T-cell (primary cell): Measurements from ENCODE around the gene NPC1. TPM values are rescaled to one million over a fixed set of nuclear protein-coding genes. Genes with fewer than 3 reads are reported as not detected.

Source experiments
- ATAC-seq, 4 experiments: fragments of 200-7000 bp in 3 of 4; fragments of 150-1000 bp in 1 of 4; cut with Tn5 transposase; replicated peaks in 1 of 4; 1 replicate in 3 of 4; 2 replicates in 1 of 4; pipeline ENCODE4 v1.10.0; 2021; ENCODE audit warnings: moderate library complexity in 3 of 4, mild to moderate bottlenecking in 2 of 4, moderate number of reproducible peaks in 1 of 4
- CTCF ChIA-PET, 2 donors: fragments of 300-600 bp; sonication (Branson Sonifier 250); formaldehyde crosslinking; loops; one replicate each; lab custom pipeline; 2022; ENCODE audit warnings: antibody characterized with exemption in 2 of 2; lab: Charles Lee
- POLR2A ChIA-PET, 2 donors: fragments of 300-600 bp; sonication (Branson Sonifier 250); formaldehyde crosslinking; loops; one replicate each; lab custom pipeline; 2022; ENCODE audit warnings: antibody characterized with exemption in 2 of 2; lab: Charles Lee
- DNase-seq, 35 experiments: peaks; one replicate each; pipeline versions ENCODE4 v3.0.0 to v3.0.0-alpha.2; 2013 to 2023
- H3K27ac ChIP-seq: one replicate; pipeline ENCODE4 v1.5.1; 2013; ENCODE audit warnings: low read length
- H3K27me3 ChIP-seq, 2 experiments: replicated peaks in 1 of 2; 1 replicate in 1 of 2; 2 replicates in 1 of 2; pipeline versions ENCODE4 v1.6.1 to v1.7.0; 2013; ENCODE audit warnings: low read length in 1 of 2, mixed read lengths in 1 of 2; ENCODE audit not compliant: control insufficient read depth in 2 of 2, insufficient read depth in 2 of 2; ENCODE audit errors: extremely low read depth in 1 of 2
- H3K36me3 ChIP-seq, 2 donors: 1 replicate in 1 of 2; 2 replicates in 1 of 2; pipeline versions ENCODE4 v1.6.1 to v1.7.0; 2013; ENCODE audit warnings: low read length in 1 of 2; ENCODE audit not compliant: control insufficient read depth in 2 of 2, insufficient read depth in 1 of 2; ENCODE audit errors: extremely low read depth in 1 of 2
- H3K4me1 ChIP-seq, 2 experiments: 1 replicate in 1 of 2; 2 replicates in 1 of 2; pipeline versions ENCODE4 v1.6.1 to v1.7.0; 2013; ENCODE audit warnings: low read length in 2 of 2, mixed read lengths in 1 of 2; ENCODE audit not compliant: insufficient read depth in 2 of 2, control insufficient read depth in 1 of 2; ENCODE audit errors: extremely low read depth in 1 of 2
- H3K4me3 ChIP-seq, 2 donors: 1 replicate in 1 of 2; 2 replicates in 1 of 2; pipeline versions ENCODE4 v1.5.1 to v1.7.0; 2013; ENCODE audit warnings: mild to moderate bottlenecking in 2 of 2, low read length in 1 of 2, moderate library complexity in 1 of 2; ENCODE audit not compliant: control insufficient read depth in 1 of 2; ENCODE audit errors: extremely low read depth in 1 of 2
- H3K9me3 ChIP-seq: 2 replicates; pipeline ENCODE4 v1.7.0; 2013
- H3K27ac Mint-ChIP-seq, 2 donors: one replicate each; pipeline ENCODE4 v1.8.0; 2020 to 2021; ENCODE audit warnings: mild to moderate bottlenecking in 2 of 2, mixed read lengths in 2 of 2
- H3K27me3 Mint-ChIP-seq, 2 donors: one replicate each; pipeline ENCODE4 v1.8.0; 2021 to 2022; ENCODE audit warnings: mixed read lengths in 2 of 2
- H3K36me3 Mint-ChIP-seq: one replicate; pipeline ENCODE4 v1.8.0; 2021; ENCODE audit warnings: mixed read lengths
- H3K4me1 Mint-ChIP-seq, 3 donors: one replicate each; pipeline ENCODE4 v1.8.0; 2020 to 2022; ENCODE audit warnings: mixed read lengths in 3 of 3, mild to moderate bottlenecking in 1 of 3
- H3K4me3 Mint-ChIP-seq, 3 donors: one replicate each; pipeline ENCODE4 v1.8.0; 2020 to 2022; ENCODE audit warnings: mild to moderate bottlenecking in 3 of 3, mixed read lengths in 3 of 3, moderate library complexity in 3 of 3
- H3K9me3 Mint-ChIP-seq, 3 donors: one replicate each; pipeline ENCODE4 v1.8.0; 2020 to 2022; ENCODE audit warnings: mixed read lengths in 3 of 3
- WGBS: methylation state at CpG from one replicate; pipeline ENCODE4 v1.1.5; 2013; ENCODE audit warnings: missing lambda C conversion rate; ENCODE audit not compliant: insufficient coverage; 5-methylcytosine and 5-hydroxymethylcytosine counted together
- total RNA-seq, 35 experiments: library from RNA in 6 of 35; stranded (reverse) in 6 of 35; fragments of 120-200 nt in 1 of 35; gene quantifications; one replicate each; pipeline versions ENCODE4 v1.2.1 to v1.2.4 and lab custom pipeline; 2013 to 2026

NPC1 gene
- total RNA-seq, 5 donors from 2014 or later (not counting 1 experiment from before 2014, with no cell fraction given), result 35.2 to 52.7 (median 39.4) TPM

- H3K4me1 Mint-ChIP-seq, result no peaks in the 10 kb centered on the region
- ATAC-seq (no peak), DNase-seq (no peak)
- Histone ChIP-seq H3K36me3 (peaks cover 18 to 95% of the 10 kb centered on the region in 2 donors), H3K27me3 (no peaks in the 10 kb centered on the region), H3K4me3 (no peak overlapping the region), H3K27ac (no peak overlapping the region), H3K9me3 (no peaks in the 10 kb centered on the region), H3K4me1 (no peaks in the 10 kb centered on the region)
- no peak overlapping the region for H3K4me3 Mint-ChIP-seq
- peak overlapping the region in 1 of 2 donors; percentile 41 for H3K27ac Mint-ChIP-seq
- POLR2A ChIA-PET, result interaction anchor here in 1 of 2 donors (0.8 to 1.3 kb wide), 2 partner anchors 11 kb away, joined by 3 to 5 read pairs; no protein-coding TSS in a partner anchor
- H3K9me3 Mint-ChIP-seq, result no peaks in the 10 kb centered on the region
- no CpG with 5 or more reads among the region's 3 CpGs for WGBS
- peaks cover 57% of the 10 kb centered on the region for H3K36me3 Mint-ChIP-seq
- H3K27me3 Mint-ChIP-seq, result no peaks in the 10 kb centered on the region
- CTCF ChIA-PET, result no interaction called here
These were observed 34.3 kb downstream of the NPC1 start for GRCh38 chr18:23551978-23552377.

- H3K4me3 ChIP-seq, result no peak overlapping the region
- peaks cover 15 to 93% of the 10 kb centered on the region in 2 donors for H3K36me3 ChIP-seq
- H3K4me1 ChIP-seq, result no peaks in the 10 kb centered on the region
- ChIA-PET POLR2A (no interaction called here), CTCF (no interaction called here)
- Mint-ChIP-seq H3K4me3 (no peak overlapping the region), H3K36me3 (peaks cover 56% of the 10 kb centered on the region), H3K27me3 (no peaks in the 10 kb centered on the region), H3K4me1 (no peaks in the 10 kb centered on the region), H3K9me3 (no peaks in the 10 kb centered on the region), H3K27ac (no peak overlapping the region)
- DNase-seq, result no peak
- ATAC-seq, result no peak
- H3K27ac ChIP-seq, result no peak overlapping the region
- H3K27me3 ChIP-seq, result no peaks in the 10 kb centered on the region
- H3K9me3 ChIP-seq, result no peaks in the 10 kb centered on the region
These were observed 35.4 kb downstream of the NPC1 start for GRCh38 chr18:23550898-23551297.

- no peak overlapping the region for H3K27ac ChIP-seq
- ChIA-PET POLR2A (no interaction called here), CTCF (no interaction called here)
- peaks cover 9 to 90% of the 10 kb centered on the region in 2 donors for H3K36me3 ChIP-seq
- H3K4me3 Mint-ChIP-seq, result no peak overlapping the region
- peaks cover 54% of the 10 kb centered on the region for H3K36me3 Mint-ChIP-seq
- no peaks in the 10 kb centered on the region for H3K27me3 Mint-ChIP-seq
- no peak overlapping the region for H3K27ac Mint-ChIP-seq
- 90% methylated on average over 2 of the region's 3 CpGs for WGBS
- no peaks in the 10 kb centered on the region for H3K9me3 Mint-ChIP-seq
- no peaks in the 10 kb centered on the region for H3K9me3 ChIP-seq
- H3K27me3 ChIP-seq, result no peaks in the 10 kb centered on the region
- no peak for ATAC-seq
- no peaks in the 10 kb centered on the region for H3K4me1 ChIP-seq
- no peak for DNase-seq
- H3K4me3 ChIP-seq, result no peak overlapping the region
- no peaks in the 10 kb centered on the region for H3K4me1 Mint-ChIP-seq
These were observed 37.6 kb downstream of the NPC1 start for GRCh38 chr18:23548719-23549118.

GRCh38 chr18:23548275-23548674, 38.0 kb downstream of the NPC1 start:
- H3K36me3 ChIP-seq, result peaks cover 9 to 87% of the 10 kb centered on the region in 2 donors

GRCh38 chr18:23547846-23548245, 38.5 kb downstream of the NPC1 start:
- H3K36me3 ChIP-seq, result peaks cover 7 to 85% of the 10 kb centered on the region in 2 donors
- no peaks in the 10 kb centered on the region for H3K9me3 ChIP-seq
- DNase-seq, result no peak
- no CpG with 5 or more reads among the region's 3 CpGs for WGBS
- Mint-ChIP-seq H3K36me3 (peaks cover 58% of the 10 kb centered on the region), H3K9me3 (no peaks in the 10 kb centered on the region), H3K4me3 (no peak overlapping the region), H3K27me3 (no peaks in the 10 kb centered on the region), H3K4me1 (peaks cover 0 to 3% (median 0%) of the 10 kb centered on the region in 3 donors), H3K27ac (peak overlapping the region in 1 of 2 donors; percentile 53)
- no peak overlapping the region for H3K27ac ChIP-seq
- POLR2A ChIA-PET, result no interaction called here
- CTCF ChIA-PET, result interaction anchor here in 1 of 2 donors (0.7 kb wide), 1 partner anchor 77 kb away, joined by 3 read pairs; no protein-coding TSS in a partner anchor
- no peaks in the 10 kb centered on the region for H3K27me3 ChIP-seq
- H3K4me3 ChIP-seq, result no peak overlapping the region
- no peak for ATAC-seq
- no peaks in the 10 kb centered on the region for H3K4me1 ChIP-seq

More at GRCh38 chr18:23548275-23548674, 38.0 kb downstream of the NPC1 start:
- Mint-ChIP-seq H3K4me3 (no peak overlapping the region), H3K9me3 (no peaks in the 10 kb centered on the region), H3K27me3 (no peaks in the 10 kb centered on the region), H3K4me1 (peaks cover 0 to 2% (median 0%) of the 10 kb centered on the region in 3 donors), H3K36me3 (peaks cover 57% of the 10 kb centered on the region), H3K27ac (peak overlapping the region in 1 of 2 donors; percentile 53)
- 100% methylated on average over 1 of the region's 2 CpGs for WGBS
- no peak for ATAC-seq
- no peak for DNase-seq
- no peaks in the 10 kb centered on the region for H3K9me3 ChIP-seq
- H3K27ac ChIP-seq, result no peak overlapping the region
- POLR2A ChIA-PET, result no interaction called here
- no peaks in the 10 kb centered on the region for H3K27me3 ChIP-seq
- no peaks in the 10 kb centered on the region for H3K4me1 ChIP-seq
- no peak overlapping the region for H3K4me3 ChIP-seq
- CTCF ChIA-PET, result interaction anchor here in 1 of 2 donors (0.7 kb wide), 1 partner anchor 77 kb away, joined by 3 read pairs; no protein-coding TSS in a partner anchor

GRCh38 chr18:23547306-23547705, 39.0 kb downstream of the NPC1 start:
- H3K4me3 Mint-ChIP-seq, result no peak overlapping the region
- CTCF ChIA-PET, result no interaction called here
- H3K27me3 ChIP-seq, result no peaks in the 10 kb centered on the region
- H3K4me3 ChIP-seq, result no peak overlapping the region
- H3K27ac ChIP-seq, result no peak overlapping the region
- H3K27ac Mint-ChIP-seq, result peak overlapping the region in 1 of 2 donors; percentile 6
- H3K36me3 ChIP-seq, result peaks cover 1 to 85% of the 10 kb centered on the region in 2 donors
- peaks cover under 1 to 3% of the 10 kb centered on the region in 2 experiments for H3K4me1 ChIP-seq
- H3K9me3 Mint-ChIP-seq, result no peaks in the 10 kb centered on the region
- no CpG with 5 or more reads among the region's 3 CpGs for WGBS
- POLR2A ChIA-PET, result no interaction called here
- H3K4me1 Mint-ChIP-seq, result peaks cover 4 to 8% (median 5%) of the 10 kb centered on the region in 3 donors
- ATAC-seq (no peak), DNase-seq (no peak)
- H3K9me3 ChIP-seq, result no peaks in the 10 kb centered on the region
- H3K36me3 Mint-ChIP-seq, result peaks cover 59% of the 10 kb centered on the region
- H3K27me3 Mint-ChIP-seq, result no peaks in the 10 kb centered on the region
